ENCODE measurements around the gene PHACTR1. TPM values are rescaled to one million over a fixed set of nuclear protein-coding genes. Genes with fewer than 3 reads are reported as not detected.

PHACTR1 gene
- total and polyA plus RNA-seq, 4 donors = 0.31 to 1.5 (median 0.79) TPM

DNA sequence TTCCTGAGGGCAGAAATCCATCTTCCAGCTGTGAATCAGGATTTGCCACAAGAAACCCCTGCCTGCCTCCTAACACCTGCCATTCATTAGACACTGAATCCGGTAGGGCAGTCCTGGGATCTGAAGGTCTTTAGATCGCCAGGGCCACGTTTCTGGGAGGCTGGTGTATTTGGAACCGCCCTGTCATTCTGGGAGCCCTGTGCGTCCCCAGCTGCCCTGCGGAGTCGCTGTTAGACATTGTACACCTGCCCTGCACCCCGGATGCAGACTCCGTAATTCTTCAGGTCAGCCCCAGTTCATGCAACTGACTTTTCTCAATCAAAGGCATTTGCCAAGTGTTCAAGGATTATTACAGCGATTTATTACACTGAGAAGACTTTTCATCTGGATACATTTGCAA lies 418.6 kb downstream of the PHACTR1 start:
- no peak overlapping the region for H3K9ac ChIP-seq (ENCODE audit: low read depth in 1 of 2, low read length in 2 of 2)
- no peak overlapping the region for H3K4me3 ChIP-seq (ENCODE audit: low read depth in 1 of 3, low read length in 3 of 3)
- H3K27ac ChIP-seq (ENCODE audit: low read depth in 1 of 2, low read length in 2 of 2) = no peak overlapping the region
- H3K9me3 ChIP-seq (ENCODE audit: control insufficient read depth in 4 of 4, low read length in 3 of 4) = no peaks in the 10 kb centered on the region
- peaks cover 0 to 2% (median 0%) of the 10 kb centered on the region in 4 donors for H3K27me3 ChIP-seq (ENCODE audit: control insufficient read depth in 4 of 4, insufficient read depth in 4 of 4, low read length in 3 of 4)
- TF ChIP-seq, protein P1, sequence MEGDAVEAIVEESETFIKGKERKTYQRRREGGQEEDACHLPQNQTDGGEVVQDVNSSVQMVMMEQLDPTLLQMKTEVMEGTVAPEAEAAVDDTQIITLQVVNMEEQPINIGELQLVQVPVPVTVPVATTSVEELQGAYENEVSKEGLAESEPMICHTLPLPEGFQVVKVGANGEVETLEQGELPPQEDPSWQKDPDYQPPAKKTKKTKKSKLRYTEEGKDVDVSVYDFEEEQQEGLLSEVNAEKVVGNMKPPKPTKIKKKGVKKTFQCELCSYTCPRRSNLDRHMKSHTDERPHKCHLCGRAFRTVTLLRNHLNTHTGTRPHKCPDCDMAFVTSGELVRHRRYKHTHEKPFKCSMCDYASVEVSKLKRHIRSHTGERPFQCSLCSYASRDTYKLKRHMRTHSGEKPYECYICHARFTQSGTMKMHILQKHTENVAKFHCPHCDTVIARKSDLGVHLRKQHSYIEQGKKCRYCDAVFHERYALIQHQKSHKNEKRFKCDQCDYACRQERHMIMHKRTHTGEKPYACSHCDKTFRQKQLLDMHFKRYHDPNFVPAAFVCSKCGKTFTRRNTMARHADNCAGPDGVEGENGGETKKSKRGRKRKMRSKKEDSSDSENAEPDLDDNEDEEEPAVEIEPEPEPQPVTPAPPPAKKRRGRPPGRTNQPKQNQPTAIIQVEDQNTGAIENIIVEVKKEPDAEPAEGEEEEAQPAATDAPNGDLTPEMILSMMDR (IDR thresholded peaks at IDR 0.05; ENCODE audit: low read depth, low read length, missing input control) = no peak
- TF ChIP-seq RXRA (IDR thresholded peaks at IDR 0.05) (no peak), EGR1 (IDR thresholded peaks at IDR 0.05; ENCODE audit: low read depth in 2 of 2) (no peak), HNF4A (conservative IDR thresholded peaks at IDR 0.05) (no peak), SP1 (IDR thresholded peaks at IDR 0.05) (no peak), JUND (IDR thresholded peaks at IDR 0.05) (no peak), NR2F2 (IDR thresholded peaks at IDR 0.05) (no peak), GABPA (IDR thresholded peaks at IDR 0.05 in 1 of 2, conservative IDR thresholded peaks at IDR 0.05 in 1 of 2) (no peak), YY1 (IDR thresholded peaks at IDR 0.05) (no peak), HNF4G (IDR thresholded peaks at IDR 0.05) (no peak), TAF1 (conservative IDR thresholded peaks at IDR 0.05) (no peak), FOXA2 (IDR thresholded peaks at IDR 0.05) (no peak), FOXA1 (IDR thresholded peaks at IDR 0.05) (no peak)
- TF ChIP-seq, protein P2, sequence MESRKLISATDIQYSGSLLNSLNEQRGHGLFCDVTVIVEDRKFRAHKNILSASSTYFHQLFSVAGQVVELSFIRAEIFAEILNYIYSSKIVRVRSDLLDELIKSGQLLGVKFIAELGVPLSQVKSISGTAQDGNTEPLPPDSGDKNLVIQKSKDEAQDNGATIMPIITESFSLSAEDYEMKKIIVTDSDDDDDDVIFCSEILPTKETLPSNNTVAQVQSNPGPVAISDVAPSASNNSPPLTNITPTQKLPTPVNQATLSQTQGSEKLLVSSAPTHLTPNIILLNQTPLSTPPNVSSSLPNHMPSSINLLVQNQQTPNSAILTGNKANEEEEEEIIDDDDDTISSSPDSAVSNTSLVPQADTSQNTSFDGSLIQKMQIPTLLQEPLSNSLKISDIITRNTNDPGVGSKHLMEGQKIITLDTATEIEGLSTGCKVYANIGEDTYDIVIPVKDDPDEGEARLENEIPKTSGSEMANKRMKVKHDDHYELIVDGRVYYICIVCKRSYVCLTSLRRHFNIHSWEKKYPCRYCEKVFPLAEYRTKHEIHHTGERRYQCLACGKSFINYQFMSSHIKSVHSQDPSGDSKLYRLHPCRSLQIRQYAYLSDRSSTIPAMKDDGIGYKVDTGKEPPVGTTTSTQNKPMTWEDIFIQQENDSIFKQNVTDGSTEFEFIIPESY (IDR thresholded peaks at IDR 0.05) = no peak
- TF ChIP-seq, protein P3, sequence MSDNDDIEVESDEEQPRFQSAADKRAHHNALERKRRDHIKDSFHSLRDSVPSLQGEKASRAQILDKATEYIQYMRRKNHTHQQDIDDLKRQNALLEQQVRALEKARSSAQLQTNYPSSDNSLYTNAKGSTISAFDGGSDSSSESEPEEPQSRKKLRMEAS (IDR thresholded peaks at IDR 0.05) = no peak
- TF ChIP-seq, protein P4, sequence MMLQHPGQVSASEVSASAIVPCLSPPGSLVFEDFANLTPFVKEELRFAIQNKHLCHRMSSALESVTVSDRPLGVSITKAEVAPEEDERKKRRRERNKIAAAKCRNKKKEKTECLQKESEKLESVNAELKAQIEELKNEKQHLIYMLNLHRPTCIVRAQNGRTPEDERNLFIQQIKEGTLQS (IDR thresholded peaks at IDR 0.05) = no peak
- TF ChIP-seq, protein P5, sequence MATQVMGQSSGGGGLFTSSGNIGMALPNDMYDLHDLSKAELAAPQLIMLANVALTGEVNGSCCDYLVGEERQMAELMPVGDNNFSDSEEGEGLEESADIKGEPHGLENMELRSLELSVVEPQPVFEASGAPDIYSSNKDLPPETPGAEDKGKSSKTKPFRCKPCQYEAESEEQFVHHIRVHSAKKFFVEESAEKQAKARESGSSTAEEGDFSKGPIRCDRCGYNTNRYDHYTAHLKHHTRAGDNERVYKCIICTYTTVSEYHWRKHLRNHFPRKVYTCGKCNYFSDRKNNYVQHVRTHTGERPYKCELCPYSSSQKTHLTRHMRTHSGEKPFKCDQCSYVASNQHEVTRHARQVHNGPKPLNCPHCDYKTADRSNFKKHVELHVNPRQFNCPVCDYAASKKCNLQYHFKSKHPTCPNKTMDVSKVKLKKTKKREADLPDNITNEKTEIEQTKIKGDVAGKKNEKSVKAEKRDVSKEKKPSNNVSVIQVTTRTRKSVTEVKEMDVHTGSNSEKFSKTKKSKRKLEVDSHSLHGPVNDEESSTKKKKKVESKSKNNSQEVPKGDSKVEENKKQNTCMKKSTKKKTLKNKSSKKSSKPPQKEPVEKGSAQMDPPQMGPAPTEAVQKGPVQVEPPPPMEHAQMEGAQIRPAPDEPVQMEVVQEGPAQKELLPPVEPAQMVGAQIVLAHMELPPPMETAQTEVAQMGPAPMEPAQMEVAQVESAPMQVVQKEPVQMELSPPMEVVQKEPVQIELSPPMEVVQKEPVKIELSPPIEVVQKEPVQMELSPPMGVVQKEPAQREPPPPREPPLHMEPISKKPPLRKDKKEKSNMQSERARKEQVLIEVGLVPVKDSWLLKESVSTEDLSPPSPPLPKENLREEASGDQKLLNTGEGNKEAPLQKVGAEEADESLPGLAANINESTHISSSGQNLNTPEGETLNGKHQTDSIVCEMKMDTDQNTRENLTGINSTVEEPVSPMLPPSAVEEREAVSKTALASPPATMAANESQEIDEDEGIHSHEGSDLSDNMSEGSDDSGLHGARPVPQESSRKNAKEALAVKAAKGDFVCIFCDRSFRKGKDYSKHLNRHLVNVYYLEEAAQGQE (IDR thresholded peaks at IDR 0.05) = no peak
- no peak for DNase-seq (ENCODE audit: low spot score)
- H3K36me3 ChIP-seq (ENCODE audit: control insufficient read depth in 4 of 4, insufficient read depth in 3 of 4, low read depth in 1 of 4, low read length in 3 of 4) = no peaks in the 10 kb centered on the region
- WGBS = 70% methylated on average over 10 of the region's 10 CpGs
- H3K4me1 ChIP-seq (ENCODE audit: control insufficient read depth in 4 of 4, insufficient read depth in 4 of 4, low read length in 3 of 4) = no peaks in the 10 kb centered on the region

DNA sequence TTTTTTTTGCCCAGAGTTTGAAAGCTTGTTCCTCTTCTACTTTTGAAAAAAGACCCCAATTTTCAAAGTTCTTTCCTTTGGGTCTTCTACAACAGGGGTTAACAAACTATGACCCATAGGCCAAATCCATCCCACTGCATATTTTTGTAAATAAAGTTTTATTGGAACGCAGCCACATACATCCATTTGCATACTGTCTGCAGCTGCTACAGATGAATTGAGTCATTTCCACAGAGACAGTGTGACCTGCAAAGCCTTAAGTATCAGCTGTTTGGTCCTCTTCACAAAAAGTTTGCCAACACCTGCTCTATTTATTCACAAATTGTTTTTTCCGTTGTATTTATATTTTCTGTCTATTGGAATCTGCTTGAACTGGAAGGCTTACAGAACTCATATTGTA lies 422.6 kb downstream of the PHACTR1 start:
- Histone ChIP-seq H3K9me3 (ENCODE audit: control insufficient read depth in 4 of 4, low read length in 3 of 4) (no peaks in the 10 kb centered on the region), H3K4me3 (ENCODE audit: low read depth in 1 of 3, low read length in 3 of 3) (no peak overlapping the region), H3K9ac (ENCODE audit: low read depth in 1 of 2, low read length in 2 of 2) (no peak overlapping the region), H3K27ac (ENCODE audit: low read depth in 1 of 2, low read length in 2 of 2) (no peak overlapping the region), H3K27me3 (ENCODE audit: control insufficient read depth in 4 of 4, insufficient read depth in 4 of 4, low read length in 3 of 4) (no peaks in the 10 kb centered on the region), H3K36me3 (ENCODE audit: control insufficient read depth in 4 of 4, insufficient read depth in 3 of 4, low read depth in 1 of 4, low read length in 3 of 4) (no peaks in the 10 kb centered on the region), H3K4me1 (ENCODE audit: control insufficient read depth in 4 of 4, insufficient read depth in 4 of 4, low read length in 3 of 4) (no peaks in the 10 kb centered on the region)
- 90% methylated on average over 2 of the region's 2 CpGs for WGBS
- DNase-seq (ENCODE audit: low spot score) = no peak
- no peak for TF ChIP-seq RXRA (IDR thresholded peaks at IDR 0.05)
- no peak for TF ChIP-seq GABPA (IDR thresholded peaks at IDR 0.05 in 1 of 2, conservative IDR thresholded peaks at IDR 0.05 in 1 of 2)
- no peak for TF ChIP-seq FOXA1 (IDR thresholded peaks at IDR 0.05)
- TF ChIP-seq, protein P3 (IDR thresholded peaks at IDR 0.05) = no peak
- TF ChIP-seq FOXA2 (IDR thresholded peaks at IDR 0.05) = no peak
- TF ChIP-seq, protein P5 (IDR thresholded peaks at IDR 0.05) = no peak
- no peak for TF ChIP-seq TAF1 (conservative IDR thresholded peaks at IDR 0.05)
- TF ChIP-seq SP1 (IDR thresholded peaks at IDR 0.05) = no peak
- TF ChIP-seq HNF4G (IDR thresholded peaks at IDR 0.05) = no peak
- TF ChIP-seq NR2F2 (IDR thresholded peaks at IDR 0.05) = no peak
- TF ChIP-seq EGR1 (IDR thresholded peaks at IDR 0.05; ENCODE audit: low read depth in 2 of 2) = no peak
- TF ChIP-seq JUND (IDR thresholded peaks at IDR 0.05) = no peak
- no peak for TF ChIP-seq RAD21 (IDR thresholded peaks at IDR 0.05)
- TF ChIP-seq, protein P4 (IDR thresholded peaks at IDR 0.05) = no peak
- TF ChIP-seq HNF4A (conservative IDR thresholded peaks at IDR 0.05) = no peak

Measured in liver (tissue), 9 donors.